ENCODE data around the gene FOXP1.
"Not testable (repeated sequence)": the region's sequence is repeated elsewhere in the genome, so short reads cannot be mapped to it uniquely, and the experiment has no call there.

Gene FOXP1

DNA sequence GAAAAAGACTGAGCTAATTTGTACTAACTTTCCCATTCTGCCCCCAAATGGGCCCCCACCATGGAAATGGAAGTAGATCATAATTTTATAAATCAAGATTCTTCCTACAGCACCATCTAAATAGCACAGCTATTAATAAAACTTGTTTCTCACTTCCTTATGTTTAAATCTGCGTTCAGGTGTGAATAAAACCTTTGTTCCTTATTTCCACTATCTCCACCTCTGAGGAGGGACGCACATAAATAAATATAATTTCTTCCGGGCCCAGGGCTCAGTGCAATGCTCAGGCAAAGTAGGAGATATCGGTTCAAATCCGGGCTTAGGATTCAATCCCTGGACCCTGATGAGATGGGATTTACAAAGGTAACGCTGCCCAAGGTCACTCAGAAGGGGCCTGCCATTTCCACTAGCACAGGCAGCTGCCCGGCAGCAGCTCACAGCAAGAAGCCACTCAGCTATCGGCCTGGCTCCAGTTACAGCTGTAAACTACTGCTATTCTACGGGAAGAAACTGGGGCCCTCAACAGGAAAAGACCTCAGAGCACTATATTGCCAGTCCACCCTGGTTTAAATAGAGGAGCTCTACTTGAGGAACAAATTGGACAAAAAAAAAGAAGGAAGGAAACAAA, 52.5 kb downstream of the FOXP1 start:
- no peak for DNase-seq (ENCODE audit: low read depth in 2 of 2)

DNA sequence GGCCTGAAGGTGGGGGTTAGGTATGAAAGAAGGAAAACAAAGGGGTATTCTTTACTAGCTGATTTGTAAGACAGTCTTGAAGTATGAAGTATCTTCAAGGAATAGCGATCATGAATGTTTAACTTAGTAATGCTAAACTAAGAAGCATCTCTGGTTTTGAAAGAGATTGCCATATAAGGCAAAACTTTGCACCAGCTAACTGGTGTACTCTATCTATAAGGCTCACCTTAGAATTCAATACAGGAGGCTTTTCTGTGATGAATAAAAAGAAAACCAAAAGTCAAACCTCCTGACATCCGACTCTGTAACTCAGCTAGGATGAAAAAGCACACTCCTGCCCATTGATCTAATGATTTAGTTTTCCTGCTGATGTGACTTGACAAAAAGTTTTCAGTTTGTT, 54.7 kb downstream of the FOXP1 start:
- DNase-seq (ENCODE audit: low read depth in 2 of 2), result no peak

GRCh38 chr3:71526448-71526847, 57.1 kb downstream of the FOXP1 start:
- DNase-seq (ENCODE audit: low read depth in 2 of 2), result not testable (repeated sequence)

DNA sequence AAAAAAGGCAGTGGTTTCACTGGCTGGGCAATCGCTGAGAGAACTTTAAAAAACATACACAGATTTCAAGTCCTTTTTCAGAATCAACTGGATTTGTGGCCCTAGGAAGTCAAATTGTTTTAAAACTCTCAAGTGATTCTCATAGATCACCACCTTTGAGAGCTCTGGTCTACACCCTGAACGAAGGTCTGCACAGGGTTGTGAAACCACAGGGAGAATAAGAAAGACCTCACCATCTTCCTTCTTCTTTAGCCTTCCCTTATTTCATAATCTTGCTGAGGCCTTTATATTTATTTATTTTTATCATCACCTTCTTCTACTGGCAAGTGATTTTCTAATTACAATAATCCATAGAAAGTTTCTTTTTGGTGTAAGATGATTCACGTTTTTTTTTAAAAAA, 58.1 kb downstream of the FOXP1 start:
- DNase-seq (ENCODE audit: low read depth in 2 of 2), result no peak

GRCh38 chr3:71524672-71525071, 58.9 kb downstream of the FOXP1 start:
- no peak for DNase-seq (ENCODE audit: low read depth in 2 of 2)

- no peak for DNase-seq (ENCODE audit: low read depth in 2 of 2)
Measured at GRCh38 chr3:71523628-71524027, 59.9 kb downstream of the FOXP1 start.

- DNase-seq (ENCODE audit: low read depth in 2 of 2), result no peak
Measured at GRCh38 chr3:71521940-71522876, 61.3 kb downstream of the FOXP1 start.

GRCh38 chr3:71521021-71521352, 62.5 kb downstream of the FOXP1 start:
- no peak for DNase-seq (ENCODE audit: low read depth in 2 of 2)

- DNase-seq (ENCODE audit: low read depth in 2 of 2), result no peak
Measured at GRCh38 chr3:71520161-71521020, 63.1 kb downstream of the FOXP1 start.

- DNase-seq (ENCODE audit: low read depth in 2 of 2), result no peak
Measured at GRCh38 chr3:71518089-71518488, 65.4 kb downstream of the FOXP1 start.

GRCh38 chr3:71517271-71517791, 66.2 kb downstream of the FOXP1 start:
- DNase-seq (ENCODE audit: low read depth in 2 of 2), result no peak

- no peak for DNase-seq (ENCODE audit: low read depth in 2 of 2)
Measured at GRCh38 chr3:71515636-71516365, 67.7 kb downstream of the FOXP1 start.

DNA sequence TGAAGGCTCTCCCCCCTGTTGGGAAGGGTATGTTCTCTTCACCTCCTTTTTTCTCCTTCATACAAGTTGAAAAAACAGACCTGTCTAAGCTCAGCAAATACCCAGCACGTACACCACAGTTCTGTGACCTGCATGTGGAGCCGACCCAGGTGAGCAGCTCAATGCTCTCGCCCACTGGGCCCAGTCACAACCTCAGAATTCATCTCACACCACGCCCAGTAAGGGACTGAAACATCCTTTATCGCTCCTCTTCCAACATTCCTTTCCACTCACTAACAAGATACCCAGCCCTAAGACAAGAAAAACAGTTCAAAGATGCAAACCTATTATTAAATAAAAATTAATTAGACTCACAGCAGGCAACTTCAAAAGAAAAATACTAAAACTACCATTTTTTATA, 68.9 kb downstream of the FOXP1 start:
- DNase-seq (ENCODE audit: low read depth in 2 of 2), result no peak

- DNase-seq (ENCODE audit: low read depth in 2 of 2), result no peak
Measured at GRCh38 chr3:71513515-71513914, 70.0 kb downstream of the FOXP1 start.

- no peak for DNase-seq (ENCODE audit: low read depth in 2 of 2)
Measured at GRCh38 chr3:71513081-71513480, 70.4 kb downstream of the FOXP1 start.

- no peak for DNase-seq (ENCODE audit: low read depth in 2 of 2)
Measured at GRCh38 chr3:71512544-71512943, 71.0 kb downstream of the FOXP1 start.

GRCh38 chr3:71512000-71512399, 71.5 kb downstream of the FOXP1 start:
- no peak for DNase-seq (ENCODE audit: low read depth in 2 of 2)

DNA sequence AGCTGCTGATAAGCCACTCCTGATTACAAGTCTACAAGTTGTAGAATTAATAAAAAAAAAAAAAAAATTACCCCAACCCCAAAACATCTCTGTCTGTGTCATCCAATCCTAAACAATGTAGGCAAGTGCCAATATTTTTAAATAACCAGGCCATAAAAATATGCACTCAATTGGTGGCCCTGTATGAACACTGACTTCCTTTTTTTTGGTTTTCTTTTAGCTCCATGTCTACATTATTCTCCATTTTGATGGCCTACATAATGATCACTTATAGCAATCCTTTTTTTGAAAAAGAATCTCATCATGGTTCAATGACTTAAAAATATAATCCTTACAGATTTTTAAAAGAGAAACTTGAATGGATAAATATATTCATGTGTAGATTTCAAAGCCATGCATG, 72.1 kb downstream of the FOXP1 start:
- DNase-seq (ENCODE audit: low read depth in 2 of 2), result no peak

DNA sequence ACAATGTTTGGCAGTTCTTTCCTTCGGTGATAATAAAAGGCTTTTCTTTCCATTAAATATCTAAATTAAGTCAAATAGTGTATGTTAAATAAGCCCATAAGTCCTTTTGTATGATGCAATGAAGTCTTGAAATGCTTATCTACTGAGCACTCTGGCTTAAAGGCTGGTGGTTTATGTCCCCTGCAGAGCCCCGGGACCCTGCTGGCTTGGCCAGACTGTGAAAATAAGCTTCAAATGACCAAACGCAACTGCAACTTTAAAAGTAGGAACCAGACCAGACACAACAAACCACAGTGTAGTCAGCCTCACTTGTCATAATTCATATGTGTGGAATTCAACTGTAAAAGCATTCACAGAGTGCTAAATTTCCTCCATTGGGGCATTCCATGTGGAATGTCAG, 72.5 kb downstream of the FOXP1 start:
- no peak for DNase-seq (ENCODE audit: low read depth in 2 of 2)

DNA sequence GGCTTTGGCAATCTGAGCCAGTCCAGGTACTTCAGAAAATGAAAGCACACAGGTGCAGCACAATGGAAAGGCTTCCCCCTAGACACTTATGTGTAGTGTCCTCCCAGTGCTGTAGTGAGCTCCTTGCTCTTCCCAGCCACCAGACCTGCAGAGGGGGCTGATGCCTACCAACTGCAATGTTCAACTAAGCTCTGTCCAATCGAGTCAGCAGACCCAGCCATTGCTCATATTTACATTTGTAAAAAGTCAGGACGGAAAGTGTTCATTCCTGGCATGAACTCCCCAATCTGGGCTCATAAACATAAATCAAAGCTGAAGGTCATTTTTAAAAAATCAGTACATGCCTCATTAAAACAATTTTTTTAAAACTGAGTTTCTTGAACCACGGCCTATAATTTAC, 73.0 kb downstream of the FOXP1 start:
- no peak for DNase-seq (ENCODE audit: low read depth in 2 of 2)

DNA sequence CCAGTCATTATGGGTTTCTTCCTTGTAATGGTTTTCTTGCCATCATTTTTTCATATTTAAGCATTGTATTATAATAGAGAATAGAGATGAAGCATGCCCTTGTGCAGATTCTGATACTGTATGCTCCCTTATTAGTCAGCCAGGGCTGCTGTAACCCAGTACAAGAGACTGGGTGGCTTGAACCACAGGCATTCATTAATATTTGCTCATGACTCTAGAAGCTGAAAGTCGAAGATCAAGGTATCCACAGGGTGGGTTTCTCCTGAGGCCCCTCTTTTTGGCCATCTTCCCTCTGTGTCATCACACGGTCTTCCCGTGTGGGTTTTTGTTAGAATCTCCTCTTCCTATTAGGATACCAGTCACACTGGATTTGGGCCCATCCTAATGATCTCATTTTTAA, 74.5 kb downstream of the FOXP1 start:
- no peak for DNase-seq (ENCODE audit: low read depth in 2 of 2)

All from stimulated activated CD8-positive, alpha-beta memory T cell treated with anti-CD3 and anti-CD28 coated beads, Interleukin-2, amount 100 ng/mL, for 48 hours (primary cell).